ENCODE measurements around the gene STXBP6.

Gene STXBP6

GRCh38 chr14:24879661-24880386 lies 170.1 kb downstream of the STXBP6 start:
- DNase-seq: no peak

- no peak for DNase-seq
Measured at GRCh38 chr14:24876996-24877395, 173.0 kb downstream of the STXBP6 start.

GRCh38 chr14:24875991-24876878 lies 173.7 kb downstream of the STXBP6 start:
- DNase-seq: no peak

- no peak for DNase-seq
Measured at GRCh38 chr14:24875203-24875838, 174.6 kb downstream of the STXBP6 start.

- DNase-seq: no peak
Measured at GRCh38 chr14:24874514-24875202, 175.3 kb downstream of the STXBP6 start.

- DNase-seq: no peak
Measured at GRCh38 chr14:24873551-24873950, 176.4 kb downstream of the STXBP6 start.

- DNase-seq: no peak
Measured at GRCh38 chr14:24870949-24871701, 178.8 kb downstream of the STXBP6 start.

GRCh38 chr14:24868389-24868788 lies 181.6 kb downstream of the STXBP6 start:
- DNase-seq: no peak

GRCh38 chr14:24866067-24866639 lies 183.8 kb downstream of the STXBP6 start:
- no peak for DNase-seq

- no peak for DNase-seq
Measured at GRCh38 chr14:24863968-24864684, 185.8 kb downstream of the STXBP6 start.

- DNase-seq: no peak
Measured at GRCh38 chr14:24861083-24861630, 188.8 kb downstream of the STXBP6 start.

GRCh38 chr14:24859559-24859958 lies 190.4 kb downstream of the STXBP6 start:
- DNase-seq: no peak

GRCh38 chr14:24858684-24859083 lies 191.3 kb downstream of the STXBP6 start:
- DNase-seq: no peak

- DNase-seq: no peak
Measured at GRCh38 chr14:24858052-24858451, 191.9 kb downstream of the STXBP6 start.

GRCh38 chr14:24857277-24857676 lies 192.7 kb downstream of the STXBP6 start:
- DNase-seq: no peak

- DNase-seq: no peak
Measured at GRCh38 chr14:24853446-24853845, 196.5 kb downstream of the STXBP6 start.

GRCh38 chr14:24852312-24853060 lies 197.5 kb downstream of the STXBP6 start:
- no peak for DNase-seq

- no peak for DNase-seq
Measured at GRCh38 chr14:24851837-24852236, 198.1 kb downstream of the STXBP6 start.

GRCh38 chr14:24851406-24851805 lies 198.5 kb downstream of the STXBP6 start:
- no peak for DNase-seq

GRCh38 chr14:24850072-24850471 lies 199.9 kb downstream of the STXBP6 start:
- no peak for DNase-seq

Measured in activated CD4-positive, CD25-positive, alpha-beta regulatory T cell treated with anti-CD3 and anti-CD28 coated beads, Interleukin-2, amount 50 U/mL, for 72 hours (primary cell).